ENCODE measurements around the gene ETFRF1. TPM values are rescaled to one million over a fixed set of nuclear protein-coding genes. Genes with fewer than 3 reads are reported as not detected.

Gene ETFRF1
- total RNA-seq, 4 donors from 2014 or later, result 25.2 to 70.9 (median 39.3) TPM

- TF ChIP-seq, protein P1, sequence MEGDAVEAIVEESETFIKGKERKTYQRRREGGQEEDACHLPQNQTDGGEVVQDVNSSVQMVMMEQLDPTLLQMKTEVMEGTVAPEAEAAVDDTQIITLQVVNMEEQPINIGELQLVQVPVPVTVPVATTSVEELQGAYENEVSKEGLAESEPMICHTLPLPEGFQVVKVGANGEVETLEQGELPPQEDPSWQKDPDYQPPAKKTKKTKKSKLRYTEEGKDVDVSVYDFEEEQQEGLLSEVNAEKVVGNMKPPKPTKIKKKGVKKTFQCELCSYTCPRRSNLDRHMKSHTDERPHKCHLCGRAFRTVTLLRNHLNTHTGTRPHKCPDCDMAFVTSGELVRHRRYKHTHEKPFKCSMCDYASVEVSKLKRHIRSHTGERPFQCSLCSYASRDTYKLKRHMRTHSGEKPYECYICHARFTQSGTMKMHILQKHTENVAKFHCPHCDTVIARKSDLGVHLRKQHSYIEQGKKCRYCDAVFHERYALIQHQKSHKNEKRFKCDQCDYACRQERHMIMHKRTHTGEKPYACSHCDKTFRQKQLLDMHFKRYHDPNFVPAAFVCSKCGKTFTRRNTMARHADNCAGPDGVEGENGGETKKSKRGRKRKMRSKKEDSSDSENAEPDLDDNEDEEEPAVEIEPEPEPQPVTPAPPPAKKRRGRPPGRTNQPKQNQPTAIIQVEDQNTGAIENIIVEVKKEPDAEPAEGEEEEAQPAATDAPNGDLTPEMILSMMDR (IDR thresholded peaks at IDR 0.05; ENCODE audit: low read depth), result no peak
These were observed 58.5 kb downstream of the ETFRF1 start for GRCh38 chr12:25253371-25254068.

DNA sequence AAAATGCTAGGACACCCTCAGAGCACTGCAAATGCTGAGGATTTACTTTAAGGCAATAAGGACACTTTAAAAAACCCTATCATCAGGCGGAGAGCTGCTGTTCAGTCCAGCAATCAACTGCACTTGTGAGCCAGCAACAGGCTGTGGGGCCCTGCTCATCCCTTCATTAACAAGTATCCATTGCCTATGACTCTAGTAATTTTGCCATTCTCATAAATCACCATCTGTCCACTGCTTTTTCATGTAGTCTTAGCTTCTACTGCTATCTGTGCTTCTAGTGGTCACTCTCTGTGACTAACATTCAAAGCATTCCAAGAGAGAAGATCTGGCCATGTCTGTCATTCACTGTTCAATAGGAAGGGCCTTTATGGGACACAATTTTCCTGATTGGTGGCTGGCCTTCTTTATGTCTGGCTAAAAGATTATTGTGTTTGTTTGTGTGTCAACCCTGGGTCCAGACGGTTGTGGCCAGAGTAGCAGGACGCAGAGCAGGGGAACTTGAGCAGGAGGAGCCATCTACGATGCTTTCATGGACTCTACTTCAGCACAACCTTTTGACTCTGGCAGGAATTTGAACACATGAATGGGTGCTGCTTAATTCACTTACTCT, 59.3 kb downstream of the ETFRF1 start:
- TF ChIP-seq, protein P1 (IDR thresholded peaks at IDR 0.05; ENCODE audit: low read depth), result no peak

Other genes with a start within 250 kb of the ETFRF1 start
- gene BCAT1, start 246.1 kb upstream of the ETFRF1 start, total RNA-seq, result 100 to 1,000 TPM in 1 of 4 donors, 10 to 100 TPM in 3; 13.8 to 127 (median 37.3) TPM
- gene DNAI7, start 77 bp upstream of the ETFRF1 start, total RNA-seq, result under 1 TPM in 2 of 4 donors, not detected in 2; 0.34 to 0.44 TPM
- 10 to 100 TPM; 10.6 to 29.5 (median 12.5) TPM for gene KRAS, start 55.7 kb downstream of the ETFRF1 start, total RNA-seq